Airway epithelial cell (primary cell): ENCODE results near the gene TMEM132E. TPM values are rescaled to one million over a fixed set of nuclear protein-coding genes. Genes with fewer than 3 reads are reported as not detected.

Experiments used
- total RNA-seq: library from RNA; depleted of rRNA; stranded (reverse); fragments of >200 nt; gene quantifications from 2 replicates; pipeline ENCODE4 v1.2.3, GENCODE V29; 2015

The TMEM132E gene, protein sequence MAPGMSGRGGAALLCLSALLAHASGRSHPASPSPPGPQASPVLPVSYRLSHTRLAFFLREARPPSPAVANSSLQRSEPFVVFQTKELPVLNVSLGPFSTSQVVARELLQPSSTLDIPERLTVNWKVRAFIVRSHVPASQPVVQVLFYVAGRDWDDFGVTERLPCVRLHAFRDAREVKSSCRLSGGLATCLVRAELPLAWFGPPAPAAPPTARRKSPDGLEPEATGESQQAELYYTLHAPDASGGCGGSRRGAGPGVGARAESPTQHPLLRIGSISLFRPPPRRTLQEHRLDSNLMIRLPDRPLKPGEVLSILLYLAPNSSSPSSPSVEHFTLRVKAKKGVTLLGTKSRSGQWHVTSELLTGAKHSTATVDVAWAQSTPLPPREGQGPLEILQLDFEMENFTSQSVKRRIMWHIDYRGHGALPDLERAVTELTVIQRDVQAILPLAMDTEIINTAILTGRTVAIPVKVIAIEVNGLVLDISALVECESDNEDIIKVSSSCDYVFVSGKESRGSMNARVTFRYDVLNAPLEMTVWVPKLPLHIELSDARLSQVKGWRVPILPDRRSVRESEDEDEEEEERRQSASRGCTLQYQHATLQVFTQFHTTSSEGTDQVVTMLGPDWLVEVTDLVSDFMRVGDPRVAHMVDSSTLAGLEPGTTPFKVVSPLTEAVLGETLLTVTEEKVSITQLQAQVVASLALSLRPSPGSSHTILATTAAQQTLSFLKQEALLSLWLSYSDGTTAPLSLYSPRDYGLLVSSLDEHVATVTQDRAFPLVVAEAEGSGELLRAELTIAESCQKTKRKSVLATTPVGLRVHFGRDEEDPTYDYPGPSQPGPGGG (N-terminal part only)
- not detected in 2 replicates for total RNA-seq

DNA sequence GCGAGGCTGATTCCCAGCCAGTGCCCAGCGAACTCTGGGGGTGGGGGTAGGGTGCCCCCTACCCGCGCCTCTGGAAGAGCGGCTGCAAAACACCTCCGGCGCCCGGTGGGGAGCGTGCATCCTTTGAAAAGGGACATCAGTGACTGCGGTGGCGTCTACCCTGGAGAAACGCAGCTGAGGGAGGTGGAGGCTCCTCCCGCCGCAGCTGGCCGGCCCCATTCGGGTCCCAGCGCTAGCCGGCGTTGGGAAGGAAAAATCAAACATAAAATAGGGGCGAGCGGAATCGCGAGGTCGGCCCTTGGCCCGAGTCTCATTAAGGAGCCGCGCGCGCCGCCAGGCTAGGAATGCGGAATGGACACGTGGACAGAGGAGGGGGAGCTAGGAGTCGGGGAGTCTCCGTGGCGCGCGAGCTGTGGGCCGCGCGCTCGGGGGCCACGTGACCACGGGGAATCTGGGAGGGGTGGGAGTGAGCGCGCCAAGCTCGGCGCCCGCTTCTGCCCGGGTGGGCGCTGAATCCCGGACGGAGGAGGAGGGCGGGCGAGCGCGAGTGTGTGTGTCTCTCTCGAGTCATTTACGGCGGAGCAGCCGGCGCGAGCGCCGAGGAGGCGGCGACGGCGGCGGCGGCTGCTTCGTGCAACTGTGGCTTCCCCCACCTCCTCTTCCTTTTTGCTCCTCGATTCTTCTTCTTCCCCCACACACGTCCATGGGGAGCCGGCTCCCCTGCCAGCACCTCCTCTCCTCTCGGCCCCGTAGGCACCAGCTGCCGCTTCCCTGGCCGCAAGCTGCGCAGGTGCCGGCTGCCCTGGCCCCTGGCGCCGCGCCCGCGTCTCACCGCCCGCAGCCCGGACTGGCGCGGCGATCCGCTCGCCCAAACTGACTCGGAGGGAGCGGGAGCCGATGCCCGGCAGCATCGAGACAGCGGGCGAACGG is at the start of gene TMEM132E:
TSS of gene TMEM132E (plus strand) at position 566 of the 930 bp plus-strand sequence. CDS start 1,495 bp downstream, outside the sequence.

Other genes with a start within 250 kb of the TMEM132E start
- gene CCL13, start 223.1 kb upstream of the TMEM132E start, total RNA-seq: not detected in 2 replicates
- gene CCL1, start 216.3 kb upstream of the TMEM132E start, total RNA-seq: not detected in 2 replicates